WTC11 (cell line): Measurements from ENCODE around the gene LARP4B. TPM values are rescaled to one million over a fixed set of nuclear protein-coding genes. Genes with fewer than 3 reads are reported as not detected.

Source experiments
- ATAC-seq: fragments of 200-7000 bp; cut with Tn5 transposase; 2 replicates; pipeline ENCODE4 v1.10.0; 2021; ENCODE audit warnings: mild to moderate bottlenecking, moderate library complexity
- CTCF ChIA-PET: fragments of 300-600 bp; sonication (Branson Sonifier 250); formaldehyde crosslinking; loops from one replicate; lab custom pipeline; 2021; ENCODE audit warnings: antibody characterized with exemption; lab: Charles Lee
- POLR2A ChIA-PET: fragments of 350-600 bp; sonication (Branson Sonifier 250); formaldehyde crosslinking; loops from one replicate; lab custom pipeline; 2021; ENCODE audit warnings: antibody characterized with exemption; lab: Charles Lee
- DNase-seq: peaks from one replicate; pipeline ENCODE4 v3.0.0; 2021; ENCODE audit warnings: low spot score
- H3K27ac Mint-ChIP-seq: 2 replicates; pipeline ENCODE4 v1.8.0; 2021; ENCODE audit warnings: mixed read lengths
- H3K27me3 Mint-ChIP-seq: 2 replicates; pipeline ENCODE4 v1.8.0; 2021; ENCODE audit warnings: low read depth, mild to moderate bottlenecking, moderate library complexity, mixed read lengths
- H3K36me3 Mint-ChIP-seq: 2 replicates; pipeline ENCODE4 v1.8.0; 2021; ENCODE audit warnings: mixed read lengths
- H3K4me1 Mint-ChIP-seq: 2 replicates; pipeline ENCODE4 v1.8.0; 2022; ENCODE audit warnings: mixed read lengths
- H3K4me3 Mint-ChIP-seq: 2 replicates; pipeline ENCODE4 v1.8.0; 2021; ENCODE audit warnings: mild to moderate bottlenecking, moderate library complexity, mixed read lengths
- H3K9me3 Mint-ChIP-seq: 2 replicates; pipeline ENCODE4 v1.8.0; 2021; ENCODE audit warnings: mixed read lengths
- ATF3 ChIP-seq: sonication (generic); formaldehyde crosslinking; conservative IDR thresholded peaks from 2 replicates; pipeline ENCODE4 v1.8.1; 2022; ENCODE audit warnings: mild to moderate bottlenecking, missing genetic modification reagents
- CDX4 ChIP-seq: fragments of 250-450 bp; sonication (Bioruptor Pico); IDR thresholded peaks from 2 replicates; pipeline ENCODE4 v1.9.0; 2021; ENCODE audit warnings: moderate library complexity, mild to moderate bottlenecking, inconsistent platforms, borderline replicate concordance
- E2F5 ChIP-seq: sonication (generic); formaldehyde crosslinking; IDR thresholded peaks from 2 replicates; pipeline ENCODE4 v1.8.1; 2022; ENCODE audit warnings: mild to moderate bottlenecking, moderate library complexity, missing genetic modification reagents
- FOXJ3 ChIP-seq: sonication (generic); formaldehyde crosslinking; IDR thresholded peaks from 2 replicates; pipeline ENCODE4 v1.9.0; 2021; ENCODE audit warnings: missing genetic modification reagents, mild to moderate bottlenecking, borderline replicate concordance
- FOXP1 ChIP-seq: sonication (generic); formaldehyde crosslinking; IDR thresholded peaks from 2 replicates; pipeline ENCODE4 v1.8.0; 2022; ENCODE audit warnings: missing genetic modification reagents, mild to moderate bottlenecking, moderate library complexity, borderline replicate concordance
- FOXP4 ChIP-seq: sonication (generic); formaldehyde crosslinking; IDR thresholded peaks from 2 replicates; pipeline ENCODE4 v1.8.0; 2022; ENCODE audit warnings: mild to moderate bottlenecking, missing genetic modification reagents
- GTF2I ChIP-seq: fragments of 250-450 bp; sonication (Bioruptor Pico); conservative IDR thresholded peaks from 2 replicates; pipeline ENCODE4 v1.4.0; 2021; ENCODE audit warnings: mild to moderate bottlenecking
- IRF1 ChIP-seq: sonication (generic); formaldehyde crosslinking; IDR thresholded peaks from 2 replicates; pipeline ENCODE4 v1.8.0; 2023; ENCODE audit warnings: missing genetic modification reagents
- NR2C2 ChIP-seq: sonication (generic); formaldehyde crosslinking; IDR thresholded peaks from 2 replicates; pipeline ENCODE4 v1.8.0; 2022; ENCODE audit warnings: mild to moderate bottlenecking, missing genetic modification reagents
- OVOL2 ChIP-seq: fragments of 250-450 bp; sonication (Bioruptor Pico); IDR thresholded peaks from 2 replicates; pipeline ENCODE4 v1.9.0; 2021; ENCODE audit warnings: mild to moderate bottlenecking, borderline replicate concordance
- PRDM15 ChIP-seq: sonication (generic); formaldehyde crosslinking; IDR thresholded peaks from 2 replicates; pipeline ENCODE4 v1.8.0; 2022; ENCODE audit warnings: missing genetic modification reagents
- RORB ChIP-seq: fragments of 250-450 bp; sonication (Bioruptor Pico); IDR thresholded peaks from 2 replicates; pipeline ENCODE4 v1.9.0; 2021; ENCODE audit warnings: mild to moderate bottlenecking
- SMAD3 ChIP-seq: sonication (generic); formaldehyde crosslinking; IDR thresholded peaks from 2 replicates; pipeline ENCODE4 v1.8.0; 2022; ENCODE audit warnings: missing genetic modification reagents, mild to moderate bottlenecking, borderline replicate concordance
- SP1 ChIP-seq: sonication (generic); formaldehyde crosslinking; conservative IDR thresholded peaks from 2 replicates; pipeline ENCODE4 v1.8.1; 2022; ENCODE audit warnings: missing genetic modification reagents
- STAT6 ChIP-seq: sonication (generic); formaldehyde crosslinking; conservative IDR thresholded peaks from 2 replicates; pipeline ENCODE4 v1.8.1; 2023; ENCODE audit warnings: mild to moderate bottlenecking, low read depth, missing genetic modification reagents, moderate library complexity
- TEAD4 ChIP-seq: sonication (generic); formaldehyde crosslinking; IDR thresholded peaks from 2 replicates; pipeline ENCODE4 v1.8.0; 2022; ENCODE audit warnings: mild to moderate bottlenecking, missing genetic modification reagents
- USF2 ChIP-seq: sonication (generic); formaldehyde crosslinking; IDR thresholded peaks from 2 replicates; pipeline ENCODE4 v1.8.1; 2023; ENCODE audit warnings: mild to moderate bottlenecking, missing genetic modification reagents, moderate library complexity
- ZNF317 ChIP-seq: sonication (generic); formaldehyde crosslinking; IDR thresholded peaks from 2 replicates; pipeline ENCODE4 v1.8.1; 2023; ENCODE audit warnings: low read depth, mild to moderate bottlenecking, moderate library complexity, missing genetic modification reagents, borderline replicate concordance
- ZNF423 ChIP-seq: fragments of 250-450 bp; sonication (Bioruptor Pico); IDR thresholded peaks from 2 replicates; pipeline ENCODE4 v2.1.2; 2022; ENCODE audit warnings: mild to moderate bottlenecking, moderate library complexity
- ZNF671 ChIP-seq: fragments of 250-450 bp; sonication (Bioruptor Pico); IDR thresholded peaks from 2 replicates; pipeline ENCODE4 v1.8.0; 2021; ENCODE audit warnings: mild to moderate bottlenecking
- total RNA-seq: library from RNA; stranded (reverse); gene quantifications from 3 replicates; pipeline ENCODE4 v1.2.3, GENCODE V29; 2021

LARP4B gene
- total RNA-seq, 1 experiment from 2014 or later, result 87.1 TPM

GRCh38 chr10:962342-962741 lies 30.8 kb upstream of the LARP4B start:
- TF ChIP-seq CDX4 (CRISPR knock-in tag) (no peak), TEAD4 (CRISPR knock-in tag) (no peak), FOXP1 (CRISPR knock-in tag) (no peak), SP1 (CRISPR knock-in tag) (no peak), ATF3 (CRISPR knock-in tag) (no peak), ZNF671 (no peak), STAT6 (CRISPR knock-in tag) (no peak), NR2C2 (CRISPR knock-in tag) (no peak), SMAD3 (no peak), GTF2I (CRISPR knock-in tag) (no peak), ZNF317 (no peak), FOXJ3 (CRISPR knock-in tag) (no peak), E2F5 (no peak), RORB (CRISPR knock-in tag) (no peak)
- H3K36me3 Mint-ChIP-seq, result no peaks in the 10 kb centered on the region
- no peak overlapping the region for H3K27ac Mint-ChIP-seq
- H3K4me3 Mint-ChIP-seq, result no peak overlapping the region
- peaks cover 10% of the 10 kb centered on the region for H3K9me3 Mint-ChIP-seq
- ChIA-PET POLR2A (no interaction called here), CTCF (no interaction called here)
- DNase-seq, result no peak
- H3K4me1 Mint-ChIP-seq, result no peaks in the 10 kb centered on the region
- no peak for ATAC-seq
- H3K27me3 Mint-ChIP-seq, result peaks cover 11% of the 10 kb centered on the region

GRCh38 chr10:958856-959255 lies 27.4 kb upstream of the LARP4B start:
- DNase-seq, result no peak
- Mint-ChIP-seq H3K9me3 (peaks cover 10% of the 10 kb centered on the region), H3K36me3 (no peaks in the 10 kb centered on the region), H3K27ac (no peak overlapping the region), H3K4me3 (no peak overlapping the region), H3K4me1 (no peaks in the 10 kb centered on the region), H3K27me3 (peaks cover 11% of the 10 kb centered on the region)
- no peak for TF ChIP-seq USF2 (CRISPR knock-in tag)
- no peak for TF ChIP-seq OVOL2
- no peak for TF ChIP-seq PRDM15
- TF ChIP-seq FOXP4 (CRISPR knock-in tag), result no peak
- no peak for TF ChIP-seq E2F5
- TF ChIP-seq ZNF423 (CRISPR knock-in tag), result no peak
- TF ChIP-seq IRF1 (CRISPR knock-in tag), result no peak
- no peak for ATAC-seq
- ChIA-PET CTCF (no interaction called here), POLR2A (no interaction called here)
